ENCODE measurements around the gene TRMT11.

DNA sequence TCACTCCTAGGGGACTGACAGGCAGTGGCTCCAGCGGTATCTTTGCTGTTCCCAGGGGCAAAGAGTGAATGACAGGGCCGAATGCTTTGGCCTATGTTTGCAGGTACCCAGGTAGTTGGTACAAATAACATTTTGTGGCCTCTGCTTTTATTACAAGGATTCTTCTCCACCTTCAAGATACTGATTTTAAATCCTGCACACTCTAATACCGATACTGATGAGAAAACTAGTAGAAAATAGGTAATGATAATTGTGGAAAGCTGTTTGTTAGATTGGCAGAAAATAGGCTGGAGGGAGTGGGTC, 29.0 kb upstream of the TRMT11 start:
- TF ChIP-seq, protein P1, sequence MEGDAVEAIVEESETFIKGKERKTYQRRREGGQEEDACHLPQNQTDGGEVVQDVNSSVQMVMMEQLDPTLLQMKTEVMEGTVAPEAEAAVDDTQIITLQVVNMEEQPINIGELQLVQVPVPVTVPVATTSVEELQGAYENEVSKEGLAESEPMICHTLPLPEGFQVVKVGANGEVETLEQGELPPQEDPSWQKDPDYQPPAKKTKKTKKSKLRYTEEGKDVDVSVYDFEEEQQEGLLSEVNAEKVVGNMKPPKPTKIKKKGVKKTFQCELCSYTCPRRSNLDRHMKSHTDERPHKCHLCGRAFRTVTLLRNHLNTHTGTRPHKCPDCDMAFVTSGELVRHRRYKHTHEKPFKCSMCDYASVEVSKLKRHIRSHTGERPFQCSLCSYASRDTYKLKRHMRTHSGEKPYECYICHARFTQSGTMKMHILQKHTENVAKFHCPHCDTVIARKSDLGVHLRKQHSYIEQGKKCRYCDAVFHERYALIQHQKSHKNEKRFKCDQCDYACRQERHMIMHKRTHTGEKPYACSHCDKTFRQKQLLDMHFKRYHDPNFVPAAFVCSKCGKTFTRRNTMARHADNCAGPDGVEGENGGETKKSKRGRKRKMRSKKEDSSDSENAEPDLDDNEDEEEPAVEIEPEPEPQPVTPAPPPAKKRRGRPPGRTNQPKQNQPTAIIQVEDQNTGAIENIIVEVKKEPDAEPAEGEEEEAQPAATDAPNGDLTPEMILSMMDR (IDR thresholded peaks at IDR 0.05): no peak
- TF ChIP-seq EZH2 (IDR thresholded peaks at IDR 0.05): no peak
